CD4-positive, CD25-positive, alpha-beta regulatory T cell (primary cell): ENCODE measurements around the gene PADI3. TPM values are rescaled to one million over a fixed set of nuclear protein-coding genes. Genes with fewer than 3 reads are reported as not detected.

Experiments
- ATAC-seq, 2 donors: fragments of 150-1000 bp; cut with Tn5 transposase; one replicate each; pipeline ENCODE4 v1.10.0; 2021; ENCODE audit warnings: low read depth in 2 of 2, moderate number of reproducible peaks in 2 of 2, moderate library complexity in 1 of 2
- DNase-seq, 3 donors: peaks; one replicate each; pipeline versions ENCODE4 v3.0.0 to v3.0.0-alpha.2; 2012 to 2022; ENCODE audit warnings: mixed read lengths in 1 of 3
- H3K27ac ChIP-seq: one replicate; pipeline ENCODE4 v1.7.0; 2013; ENCODE audit warnings: mild to moderate bottlenecking, low read length; ENCODE audit not compliant: insufficient read depth, poor library complexity, severe bottlenecking
- H3K27me3 ChIP-seq: one replicate; pipeline ENCODE4 v1.7.0; 2013; ENCODE audit warnings: low read length; ENCODE audit not compliant: control insufficient read depth, insufficient read depth
- H3K36me3 ChIP-seq: one replicate; pipeline ENCODE4 v1.7.0; 2013; ENCODE audit warnings: mild to moderate bottlenecking, low read length, moderate library complexity; ENCODE audit not compliant: control insufficient read depth, insufficient read depth
- H3K4me1 ChIP-seq: 2 replicates; pipeline ENCODE4 v1.7.0; 2013; ENCODE audit warnings: mild to moderate bottlenecking, low read length; ENCODE audit not compliant: insufficient read depth, control insufficient read depth, poor library complexity, severe bottlenecking
- H3K4me3 ChIP-seq: one replicate; pipeline ENCODE4 v1.7.0; 2013; ENCODE audit warnings: low read depth, mild to moderate bottlenecking, low read length, moderate library complexity
- H3K9me3 ChIP-seq, 2 experiments: 1 replicate in 1 of 2; 2 replicates in 1 of 2; pipeline ENCODE4 v1.7.0; 2013; ENCODE audit warnings: low read length in 2 of 2, mild to moderate bottlenecking in 1 of 2, moderate library complexity in 1 of 2; ENCODE audit not compliant: control insufficient read depth in 2 of 2
- H3K27ac Mint-ChIP-seq, 3 donors: one replicate each; pipeline ENCODE4 v1.8.0; 2020 to 2022; ENCODE audit warnings: mild to moderate bottlenecking in 3 of 3, mixed read lengths in 3 of 3, moderate library complexity in 2 of 3
- H3K27me3 Mint-ChIP-seq: one replicate; pipeline ENCODE4 v1.8.0; 2022; ENCODE audit warnings: mild to moderate bottlenecking, mixed read lengths
- H3K36me3 Mint-ChIP-seq: one replicate; pipeline ENCODE4 v1.8.0; 2020; ENCODE audit warnings: mixed read lengths
- H3K4me1 Mint-ChIP-seq, 4 donors: one replicate each; pipeline ENCODE4 v1.8.0; 2020 to 2022; ENCODE audit warnings: mixed read lengths in 4 of 4, mild to moderate bottlenecking in 1 of 4
- H3K4me3 Mint-ChIP-seq, 4 donors: one replicate each; pipeline ENCODE4 v1.8.0; 2020 to 2022; ENCODE audit warnings: mild to moderate bottlenecking in 4 of 4, mixed read lengths in 4 of 4, moderate library complexity in 3 of 4
- H3K9me3 Mint-ChIP-seq, 7 donors: one replicate each; pipeline ENCODE4 v1.8.0; 2020 to 2022; ENCODE audit warnings: mixed read lengths in 7 of 7, mild to moderate bottlenecking in 3 of 7, moderate library complexity in 2 of 7
- polyA plus RNA-seq, 4 donors: library from polyadenylated mRNA; unstranded; fragments of 300-500 nt; fragmentation: Illumina TruSeq; gene quantifications; one replicate each; pipeline ENCODE4 v1.2.3, GENCODE V29; 2021
- total RNA-seq: library from RNA; stranded (reverse); gene quantifications from one replicate; pipeline ENCODE4 v1.2.3, GENCODE V29; 2022

PADI3 gene
- total and polyA plus RNA-seq, 5 donors from 2014 or later, result not detected

DNA sequence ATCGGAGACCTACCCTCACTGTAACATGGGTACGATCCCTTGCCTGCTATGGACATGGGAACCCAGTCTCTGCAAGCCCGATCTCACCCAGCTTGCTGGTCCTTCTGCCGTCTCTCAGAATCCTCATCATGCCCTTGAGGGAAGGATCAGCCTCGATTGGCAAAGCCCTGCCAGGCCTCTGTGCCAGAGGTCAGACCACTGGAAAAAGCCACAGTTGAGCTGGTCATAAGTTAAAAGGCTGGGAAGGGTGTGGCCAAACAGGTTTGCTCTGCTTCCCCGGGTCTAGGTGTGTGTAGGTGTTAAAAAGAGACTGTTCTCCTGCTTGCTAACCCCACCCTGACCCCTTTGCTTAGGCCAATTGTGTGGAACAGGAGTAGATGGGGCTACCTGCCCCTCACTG is 19.5 kb upstream of the PADI3 start:
- no peak overlapping the region for H3K27ac Mint-ChIP-seq
- no peaks in the 10 kb centered on the region for H3K27me3 Mint-ChIP-seq
- no peaks in the 10 kb centered on the region for H3K36me3 Mint-ChIP-seq
- H3K4me1 Mint-ChIP-seq, result no peaks in the 10 kb centered on the region
- H3K9me3 ChIP-seq, result no peaks in the 10 kb centered on the region
- H3K4me3 ChIP-seq, result no peak overlapping the region
- H3K36me3 ChIP-seq, result no peaks in the 10 kb centered on the region
- no peaks in the 10 kb centered on the region for H3K9me3 Mint-ChIP-seq
- no peak overlapping the region for H3K4me3 Mint-ChIP-seq
- no peaks in the 10 kb centered on the region for H3K4me1 ChIP-seq
- no peak for ATAC-seq
- no peak overlapping the region for H3K27ac ChIP-seq
- no peaks in the 10 kb centered on the region for H3K27me3 ChIP-seq
- DNase-seq, result no peak

- no peaks in the 10 kb centered on the region for H3K9me3 ChIP-seq
- no peak overlapping the region for H3K27ac ChIP-seq
- Mint-ChIP-seq H3K4me3 (no peak overlapping the region), H3K4me1 (no peaks in the 10 kb centered on the region), H3K27ac (no peak overlapping the region), H3K9me3 (no peaks in the 10 kb centered on the region), H3K36me3 (no peaks in the 10 kb centered on the region), H3K27me3 (no peaks in the 10 kb centered on the region)
- no peak overlapping the region for H3K4me3 ChIP-seq
- ATAC-seq (no peak), DNase-seq (no peak)
- H3K4me1 ChIP-seq, result no peaks in the 10 kb centered on the region
- no peaks in the 10 kb centered on the region for H3K27me3 ChIP-seq
- H3K36me3 ChIP-seq, result no peaks in the 10 kb centered on the region
Observed at GRCh38 chr1:17230106-17230505, 18.8 kb upstream of the PADI3 start.

DNA sequence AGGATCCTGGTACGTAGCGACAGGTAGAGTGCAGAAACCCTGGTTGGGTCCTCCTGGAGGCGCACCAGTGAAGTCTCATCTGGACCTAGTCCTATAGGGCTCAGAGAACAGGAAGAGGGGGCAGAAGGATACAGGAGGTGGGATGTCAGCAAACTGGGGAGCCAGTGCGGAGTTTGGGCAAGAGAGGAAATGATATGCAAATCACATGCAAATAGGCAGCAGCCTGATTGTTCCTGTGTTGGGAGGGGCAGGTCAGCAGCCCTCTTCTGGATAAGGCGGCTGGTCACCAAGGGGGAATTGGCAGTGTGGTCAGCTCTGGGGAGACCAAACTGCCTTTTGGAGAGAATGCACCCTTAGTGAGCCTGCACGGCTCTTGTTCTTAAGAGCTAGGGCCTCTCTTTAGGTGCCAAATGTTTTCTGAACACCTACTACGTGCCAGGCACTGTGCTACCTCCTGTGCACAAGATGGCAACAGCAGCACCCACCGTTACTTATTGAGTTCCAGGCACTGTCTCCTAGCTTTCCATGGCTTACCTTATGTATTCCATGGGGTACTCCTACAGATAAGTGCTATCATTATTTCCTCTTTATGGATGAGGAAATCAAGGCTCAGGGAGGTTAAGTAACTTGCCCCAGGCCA is 18.1 kb upstream of the PADI3 start:
- Mint-ChIP-seq H3K4me3 (no peak overlapping the region), H3K27me3 (no peaks in the 10 kb centered on the region), H3K36me3 (no peaks in the 10 kb centered on the region), H3K4me1 (no peaks in the 10 kb centered on the region), H3K27ac (peak overlapping the region in 1 of 3 donors; percentile 56), H3K9me3 (no peaks in the 10 kb centered on the region)
- H3K27ac ChIP-seq, result no peak overlapping the region
- no peak for DNase-seq
- no peak overlapping the region for H3K4me3 ChIP-seq
- H3K36me3 ChIP-seq, result no peaks in the 10 kb centered on the region
- H3K4me1 ChIP-seq, result no peaks in the 10 kb centered on the region
- H3K9me3 ChIP-seq, result no peaks in the 10 kb centered on the region
- no peak for ATAC-seq
- H3K27me3 ChIP-seq, result no peaks in the 10 kb centered on the region

DNA sequence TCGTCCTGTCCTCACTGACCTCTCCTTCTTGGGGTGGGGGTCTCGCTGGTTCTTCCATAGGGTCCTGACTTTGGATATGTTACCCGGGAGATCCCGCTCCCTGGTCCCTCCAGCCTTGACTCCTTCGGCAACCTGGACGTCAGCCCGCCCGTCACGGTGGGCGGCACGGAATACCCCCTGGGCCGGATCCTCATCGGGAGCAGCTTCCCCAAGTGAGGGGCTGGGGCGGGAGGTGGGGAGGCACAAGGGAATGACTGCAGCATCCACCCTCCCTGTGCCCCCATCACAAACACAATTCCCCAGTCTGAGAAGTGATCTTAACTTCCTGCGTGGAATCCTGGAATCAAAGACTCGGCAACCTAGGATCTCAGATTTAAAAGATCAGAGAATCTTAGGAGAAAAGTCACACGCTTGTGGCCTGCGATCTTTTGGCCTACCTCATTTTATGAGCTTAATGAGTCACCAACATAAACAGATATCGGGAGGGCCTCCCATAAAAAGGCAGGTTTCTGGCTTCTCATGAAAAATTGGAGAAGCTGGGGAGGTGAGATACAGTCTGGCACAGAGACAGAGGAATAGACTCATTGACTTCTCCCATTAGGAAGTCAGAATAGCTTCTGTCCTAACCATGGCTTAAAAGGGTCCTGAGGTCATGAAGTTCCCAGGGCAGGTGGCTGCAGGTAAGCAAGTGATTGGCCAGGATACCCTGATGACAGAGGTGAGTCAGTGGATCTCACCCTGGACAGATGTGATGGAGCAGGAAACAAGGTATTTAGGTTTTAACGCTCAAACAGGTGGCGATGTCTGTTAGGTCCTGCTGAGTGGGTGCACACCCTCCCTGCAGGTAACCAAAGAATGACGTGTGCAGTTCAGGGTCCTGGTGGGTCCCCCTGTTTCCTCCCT is 15.9 kb upstream of the PADI3 start:
- H3K27ac ChIP-seq, result no peak overlapping the region
- H3K27ac Mint-ChIP-seq, result no peak overlapping the region
- H3K4me3 ChIP-seq, result no peak overlapping the region
- peaks cover 0 to 5% (median under 1%) of the 10 kb centered on the region in 4 donors for H3K4me1 Mint-ChIP-seq
- no peaks in the 10 kb centered on the region for H3K36me3 Mint-ChIP-seq
- no peaks in the 10 kb centered on the region for H3K4me1 ChIP-seq
- H3K9me3 ChIP-seq, result no peaks in the 10 kb centered on the region
- H3K9me3 Mint-ChIP-seq, result no peaks in the 10 kb centered on the region
- ATAC-seq (no peak), DNase-seq (no peak)
- H3K36me3 ChIP-seq, result no peaks in the 10 kb centered on the region
- H3K27me3 ChIP-seq, result no peaks in the 10 kb centered on the region
- no peak overlapping the region for H3K4me3 Mint-ChIP-seq
- H3K27me3 Mint-ChIP-seq, result no peaks in the 10 kb centered on the region

DNA sequence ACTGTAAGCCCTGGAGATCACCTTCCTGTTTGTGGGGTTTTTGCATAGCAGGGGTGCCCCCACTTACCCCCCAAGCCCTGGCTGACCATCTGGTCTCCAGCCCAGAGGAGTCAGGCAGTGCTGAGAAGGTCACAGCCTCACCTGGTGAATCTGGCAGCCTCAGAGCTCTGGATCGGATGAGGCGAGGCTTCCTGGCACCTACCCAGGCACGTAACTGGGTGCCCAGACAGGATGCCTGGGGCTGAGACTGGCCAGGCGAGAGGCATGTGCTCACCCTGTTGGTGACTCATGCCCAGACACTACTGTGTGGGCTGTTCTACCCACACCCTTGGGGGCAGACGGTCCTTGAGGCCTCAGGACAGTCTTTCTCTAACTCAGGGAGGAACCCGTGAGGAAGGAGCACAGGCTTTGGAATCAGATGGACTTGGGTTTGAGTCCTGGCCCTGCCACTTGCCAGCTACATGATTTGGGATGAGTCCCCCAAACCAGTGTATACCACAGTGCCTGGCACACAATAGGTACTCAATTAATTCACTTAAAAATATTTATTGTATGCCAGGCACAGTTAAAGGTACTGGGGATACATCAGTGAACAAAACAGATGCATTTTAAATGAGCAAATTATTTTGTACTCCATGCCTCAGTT is 15.1 kb upstream of the PADI3 start:
- Mint-ChIP-seq H3K27ac (no peak overlapping the region), H3K36me3 (no peaks in the 10 kb centered on the region), H3K9me3 (no peaks in the 10 kb centered on the region), H3K4me3 (no peak overlapping the region), H3K27me3 (no peaks in the 10 kb centered on the region), H3K4me1 (peaks cover 0 to 5% (median under 1%) of the 10 kb centered on the region in 4 donors)
- Histone ChIP-seq H3K4me1 (no peaks in the 10 kb centered on the region), H3K27me3 (no peaks in the 10 kb centered on the region), H3K27ac (no peak overlapping the region), H3K36me3 (no peaks in the 10 kb centered on the region), H3K4me3 (no peak overlapping the region), H3K9me3 (no peaks in the 10 kb centered on the region)
- peak in 1 of 2 donors; percentile 19 for ATAC-seq
- DNase-seq, result no peak

DNA sequence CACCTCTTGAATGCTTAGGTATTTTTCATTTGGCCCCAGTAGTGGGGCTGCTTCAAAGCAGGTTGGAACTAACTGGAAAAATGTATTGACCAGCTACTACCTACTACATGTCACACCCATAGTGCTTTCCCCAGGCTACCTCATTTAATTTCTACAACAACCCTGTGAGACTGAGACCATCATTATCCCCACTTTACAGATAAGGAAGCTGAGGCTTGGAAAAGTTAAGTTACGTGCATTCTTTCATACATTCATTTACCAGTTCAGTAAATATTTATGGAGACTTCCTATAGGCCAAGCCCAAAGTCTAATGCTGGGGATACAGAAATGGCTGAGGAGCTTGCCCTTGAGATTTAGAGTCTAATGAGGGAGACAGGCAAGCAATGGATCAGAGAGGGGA is 14.5 kb upstream of the PADI3 start:
- no peaks in the 10 kb centered on the region for H3K9me3 Mint-ChIP-seq

GRCh38 chr1:17235135-17235885 is 13.6 kb upstream of the PADI3 start:
- peaks cover 0 to 5% (median under 1%) of the 10 kb centered on the region in 4 donors for H3K4me1 Mint-ChIP-seq
- no peak overlapping the region for H3K4me3 ChIP-seq
- H3K27me3 Mint-ChIP-seq, result no peaks in the 10 kb centered on the region
- H3K4me3 Mint-ChIP-seq, result no peak overlapping the region
- H3K36me3 ChIP-seq, result no peaks in the 10 kb centered on the region
- H3K4me1 ChIP-seq, result no peaks in the 10 kb centered on the region
- no peaks in the 10 kb centered on the region for H3K27me3 ChIP-seq
- no peak overlapping the region for H3K27ac Mint-ChIP-seq
- no peak for DNase-seq
- H3K9me3 Mint-ChIP-seq, result no peaks in the 10 kb centered on the region
- no peaks in the 10 kb centered on the region for H3K9me3 ChIP-seq
- H3K36me3 Mint-ChIP-seq, result no peaks in the 10 kb centered on the region
- no peak overlapping the region for H3K27ac ChIP-seq
- ATAC-seq, result no peak

More for the DNA sequence above, 14.5 kb upstream of the PADI3 start:
- DNase-seq (no peak), ATAC-seq (no peak)
- no peak overlapping the region for H3K4me3 ChIP-seq
- Mint-ChIP-seq H3K27me3 (no peaks in the 10 kb centered on the region), H3K27ac (no peak overlapping the region), H3K4me1 (peaks cover 0 to 5% (median under 1%) of the 10 kb centered on the region in 4 donors), H3K4me3 (no peak overlapping the region), H3K36me3 (no peaks in the 10 kb centered on the region)
- H3K27me3 ChIP-seq, result no peaks in the 10 kb centered on the region
- H3K27ac ChIP-seq, result no peak overlapping the region
- H3K36me3 ChIP-seq, result no peaks in the 10 kb centered on the region
- H3K9me3 ChIP-seq, result no peaks in the 10 kb centered on the region
- H3K4me1 ChIP-seq, result no peaks in the 10 kb centered on the region
